Fibroblast of skin of left quadriceps (primary cell): Measurements from ENCODE around the gene ARHGAP28.

Experiments
- DNase-seq, 2 experiments: peaks; one replicate each; pipeline ENCODE4 v3.0.0-alpha.2; 2013; ENCODE audit warnings: low read depth in 2 of 2

The ARHGAP28 gene

DNA sequence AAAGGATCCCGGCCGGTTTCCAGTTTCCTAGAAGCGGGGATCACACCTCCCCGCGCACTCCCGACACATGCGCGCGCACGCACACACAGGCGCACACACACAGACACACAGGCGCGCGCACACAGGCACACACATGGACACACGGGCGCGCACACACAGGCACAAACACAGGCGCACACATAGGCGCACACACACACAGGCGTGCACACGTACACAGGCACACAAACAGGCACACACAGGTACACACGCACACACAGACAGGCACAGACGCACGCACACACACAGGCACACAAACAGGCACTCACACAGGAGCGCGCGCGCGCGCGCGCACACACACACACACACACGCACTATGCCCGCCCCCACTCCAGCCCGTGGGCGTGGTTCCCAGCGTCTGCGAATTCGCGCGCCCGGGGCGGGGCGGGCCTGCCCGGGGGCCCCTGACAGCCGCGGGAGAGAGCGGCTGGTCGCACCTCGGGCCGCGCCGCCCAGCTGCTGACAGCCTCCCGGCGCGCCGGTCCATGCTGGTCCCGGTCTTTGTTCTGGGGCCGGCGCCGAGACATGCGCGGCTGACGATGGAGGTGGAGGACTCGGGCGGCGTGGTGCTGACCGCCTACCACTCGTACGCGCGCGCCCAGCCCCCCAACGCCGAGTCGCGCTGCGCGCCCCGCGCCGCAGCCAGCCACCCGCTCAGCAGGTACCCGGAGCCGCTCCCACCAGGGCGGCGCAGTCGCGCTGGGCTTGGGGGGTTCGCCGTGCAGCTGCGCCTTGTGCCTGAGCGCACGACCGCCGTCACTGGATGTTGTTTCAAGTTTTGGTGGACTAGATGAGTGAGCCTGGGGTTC lies at the start of gene ARHGAP28:
Gene ARHGAP28 (plus strand): TSS at position 470 of the 845 bp plus-strand sequence. CDS start 106 bp downstream, at position 576.
- peak; percentile 91 to 93 for DNase-seq

DNA sequence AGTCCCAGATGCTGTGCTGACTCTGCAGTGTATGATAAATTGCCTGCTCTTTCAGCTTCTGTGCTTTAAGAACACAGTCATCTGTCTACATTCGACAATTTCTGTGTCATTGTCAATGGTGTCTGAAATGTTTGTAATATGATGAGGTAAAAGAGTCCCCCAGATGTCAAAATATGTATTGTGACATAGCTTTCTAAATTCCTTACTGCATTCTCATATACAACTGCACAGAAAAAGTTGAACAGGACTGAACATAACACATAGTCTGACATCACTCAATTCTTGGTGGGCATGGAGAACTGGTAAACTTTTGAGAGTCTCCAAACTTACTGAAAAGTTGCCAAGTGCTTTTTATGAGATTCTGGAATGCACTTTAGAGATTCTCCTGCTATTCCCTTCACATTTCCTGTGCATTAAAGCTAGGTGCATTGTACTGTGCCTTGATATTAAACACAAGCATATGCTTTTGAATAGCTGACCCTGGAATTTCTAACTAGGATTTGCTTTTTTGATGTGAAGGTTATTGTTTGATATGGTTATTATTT lies 48.1 kb upstream of the ARHGAP28 start:
- DNase-seq, result no peak

DNA sequence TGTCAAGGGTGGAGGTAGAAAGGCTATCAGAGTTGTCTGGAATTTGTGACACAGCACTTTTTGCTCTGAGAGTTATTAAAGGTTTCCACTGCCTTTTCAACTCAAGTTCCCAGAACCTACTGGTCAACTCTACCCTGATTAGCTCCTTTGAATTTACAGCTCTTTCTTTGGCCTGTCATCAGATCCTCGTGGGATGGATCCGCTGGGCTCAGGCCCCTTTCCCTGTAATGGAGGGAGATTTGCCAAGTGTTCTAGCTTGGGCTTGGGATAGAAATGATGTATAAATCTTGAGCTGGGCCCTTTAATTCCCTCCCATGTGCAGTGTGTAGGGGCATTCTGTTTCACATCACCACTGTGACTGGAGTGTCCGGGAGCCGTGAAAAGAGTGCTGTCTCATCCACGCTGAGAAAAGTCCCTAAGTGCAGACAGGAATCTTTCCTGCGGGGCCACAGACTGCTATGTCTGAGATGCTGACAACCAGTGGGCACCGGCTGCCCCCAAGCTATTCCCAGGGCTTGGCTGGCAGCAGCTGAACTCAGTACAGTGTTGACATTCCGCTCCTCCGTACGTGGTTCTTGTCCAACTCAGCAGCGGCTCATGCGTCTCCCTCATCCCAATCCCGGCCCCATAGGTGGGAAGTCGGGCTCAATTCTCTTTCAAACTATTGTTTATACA lies 46.9 kb upstream of the ARHGAP28 start:
- DNase-seq, result no peak

- DNase-seq, result no peak
Observed at GRCh38 chr18:6683112-6683876, 46.2 kb upstream of the ARHGAP28 start.

GRCh38 chr18:6687676-6688075 lies 41.8 kb upstream of the ARHGAP28 start:
- DNase-seq, result no peak

DNA sequence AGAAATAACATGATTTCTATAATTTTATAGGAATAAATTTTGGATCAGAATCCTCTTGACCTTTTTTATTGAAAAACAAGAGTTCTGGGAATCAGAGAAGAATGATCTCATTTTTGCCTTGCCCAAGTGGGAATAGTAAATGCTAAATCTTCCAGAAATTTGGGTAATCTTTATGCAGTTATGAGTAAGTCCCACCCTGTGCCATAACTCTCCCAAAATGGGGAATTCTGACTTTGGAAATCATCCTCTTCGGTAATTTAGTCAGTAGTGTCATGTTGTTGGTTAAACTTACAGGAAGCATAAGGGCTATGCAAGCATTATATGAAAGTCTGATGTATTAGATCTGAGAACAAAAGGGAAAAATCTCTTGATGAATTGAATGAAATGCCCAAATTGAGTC lies 20.6 kb upstream of the ARHGAP28 start:
- no peak for DNase-seq

GRCh38 chr18:6711467-6711866 lies 18.0 kb upstream of the ARHGAP28 start:
- no peak for DNase-seq

DNA sequence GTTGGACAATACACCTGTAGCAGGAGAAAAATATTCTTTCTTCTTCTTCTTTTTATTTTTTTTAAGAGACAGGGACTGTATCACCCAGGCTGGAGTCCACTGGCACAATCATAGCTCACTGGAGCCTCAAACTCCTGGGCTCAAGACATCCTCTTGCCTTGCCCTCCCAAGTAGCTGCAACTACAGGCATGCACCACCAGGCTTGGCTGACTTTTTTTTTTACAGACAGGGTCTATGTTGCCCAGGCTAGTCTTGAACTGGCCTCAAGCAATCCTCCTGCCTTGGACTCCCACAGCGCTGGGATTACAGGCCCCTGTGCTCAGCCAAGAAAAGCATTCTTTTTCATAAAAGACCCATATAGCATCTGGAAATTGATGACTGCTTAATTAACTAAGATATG lies 17.1 kb upstream of the ARHGAP28 start:
- no peak for DNase-seq

- no peak for DNase-seq
Observed at GRCh38 chr18:6714010-6714409, 15.5 kb upstream of the ARHGAP28 start.

DNA sequence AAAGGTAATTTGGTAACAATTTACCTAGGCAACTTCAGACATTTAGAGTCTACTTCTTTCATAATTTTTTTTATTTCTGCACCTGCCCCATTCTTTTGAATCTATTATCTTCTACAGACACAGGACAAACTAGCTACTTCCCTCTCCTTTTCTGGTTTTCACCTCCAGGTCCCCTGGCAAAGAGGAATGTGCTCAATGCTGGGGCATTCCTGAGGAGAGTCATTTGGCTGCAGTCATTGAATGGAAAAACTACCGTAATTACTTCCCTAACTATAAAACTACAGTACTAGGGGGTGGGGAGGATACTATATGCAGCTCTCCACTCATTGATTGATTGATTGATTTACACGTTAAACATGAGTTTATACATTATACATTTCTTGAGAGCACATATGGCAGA lies 11.2 kb upstream of the ARHGAP28 start:
- DNase-seq, result no peak

- no peak for DNase-seq
Observed at GRCh38 chr18:6719098-6719846, 10.2 kb upstream of the ARHGAP28 start.

- no peak for DNase-seq
Observed at GRCh38 chr18:6719910-6720683, 9.4 kb upstream of the ARHGAP28 start.

DNA sequence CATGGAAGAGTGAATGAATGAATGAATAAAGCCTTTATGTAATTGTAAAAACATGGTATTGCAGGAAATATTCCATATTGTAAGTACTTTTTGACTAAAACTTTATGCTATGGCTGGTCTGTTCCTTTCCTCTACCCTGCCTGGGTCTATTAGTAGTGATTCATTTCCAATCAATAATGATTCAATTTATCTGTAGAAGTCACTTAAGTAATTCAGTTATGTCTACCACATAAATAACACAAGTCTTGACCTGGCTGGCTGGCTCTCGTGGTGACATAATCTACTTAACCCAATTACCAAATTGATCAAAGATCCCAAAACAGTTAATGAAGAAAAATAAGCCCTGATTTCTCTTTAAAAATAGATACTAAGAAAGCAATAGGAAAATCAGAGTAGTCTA lies 7.8 kb upstream of the ARHGAP28 start:
- no peak for DNase-seq

GRCh38 chr18:6722690-6723089 lies 6.8 kb upstream of the ARHGAP28 start:
- DNase-seq, result no peak

- no peak for DNase-seq
Observed at GRCh38 chr18:6724331-6724730, 5.2 kb upstream of the ARHGAP28 start.

DNA sequence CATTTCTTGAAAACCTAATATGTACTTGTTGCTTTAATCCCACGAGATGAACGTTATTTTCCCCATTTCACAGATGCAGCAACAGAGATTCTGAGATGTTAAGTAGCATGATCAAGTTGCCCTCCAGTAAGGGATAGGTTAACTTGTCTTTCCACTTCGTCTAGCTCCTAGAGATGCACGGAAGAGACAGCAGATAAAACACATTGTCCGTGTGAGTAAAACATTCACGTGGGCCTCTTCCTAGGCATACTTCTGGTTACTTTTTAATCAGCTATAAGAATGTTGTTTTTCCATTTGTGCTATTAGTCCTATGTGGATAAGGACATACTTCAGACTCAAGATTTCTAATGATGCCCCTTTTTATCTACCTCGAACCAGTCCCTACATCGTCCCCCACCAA lies 1.2 kb upstream of the ARHGAP28 start:
- no peak for DNase-seq

DNA sequence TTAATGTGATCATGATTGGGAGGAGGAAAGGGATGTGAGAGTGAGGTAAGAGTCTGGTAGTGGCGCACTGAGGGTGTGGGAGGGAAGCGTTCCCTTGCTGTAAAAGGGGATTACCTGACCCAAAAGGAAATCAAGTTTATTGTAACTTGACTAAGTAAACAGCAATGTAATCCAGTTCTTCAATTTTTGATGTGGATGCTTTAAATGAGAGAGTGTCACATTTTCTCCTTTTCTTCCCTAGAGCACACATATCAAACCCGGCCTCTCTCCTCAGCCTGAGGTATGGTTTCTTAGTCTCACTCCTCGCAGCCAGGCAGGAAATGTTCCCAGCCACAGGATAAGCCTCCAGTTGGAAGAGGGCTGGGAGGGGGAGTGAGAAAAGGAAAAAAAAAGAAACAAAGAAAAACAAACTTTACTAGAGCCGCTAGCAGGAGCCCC lies 688 bp upstream of the ARHGAP28 start:
- DNase-seq, result no peak

DNA sequence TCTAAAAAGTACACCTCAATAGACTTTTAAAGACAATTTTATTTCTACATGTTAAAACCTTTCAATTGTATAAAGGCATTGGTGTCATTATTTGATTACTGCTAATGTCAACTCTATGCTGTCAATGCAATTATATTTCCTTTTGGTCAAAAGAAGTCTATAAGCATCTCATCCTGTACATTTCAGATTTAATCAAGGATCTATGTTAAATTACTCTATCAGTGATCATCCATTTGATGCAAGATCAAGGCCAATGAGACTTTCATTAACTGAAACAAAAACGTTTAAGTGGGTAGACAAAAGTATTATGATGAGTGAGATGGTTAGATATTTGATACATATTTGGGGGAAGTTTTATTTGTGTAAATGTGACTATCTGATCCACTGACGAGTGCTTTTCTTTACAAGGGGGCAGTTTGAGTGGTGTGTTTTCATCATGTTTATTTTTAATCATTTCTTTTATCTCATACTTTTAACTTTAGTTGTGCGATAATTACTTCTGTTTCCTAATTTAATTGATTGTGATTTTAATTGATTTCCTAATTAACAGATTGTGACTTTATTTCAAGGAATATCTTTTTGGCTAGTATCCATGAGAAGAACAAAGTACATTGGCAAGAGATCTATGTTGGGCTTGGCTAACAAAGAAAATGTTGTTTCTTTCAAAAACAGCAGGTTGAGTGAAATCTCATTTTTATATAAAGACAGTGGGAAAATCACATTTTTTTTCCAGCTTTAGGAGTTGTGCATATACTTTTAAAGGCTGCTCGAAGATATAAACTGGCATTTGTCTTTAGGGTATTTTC lies 1.1 kb downstream of the ARHGAP28 start:
- DNase-seq, result no peak

- DNase-seq, result peak; percentile 84 to 87
Observed at GRCh38 chr18:6731222-6731596, 1.7 kb downstream of the ARHGAP28 start.

- no peak for DNase-seq
Observed at GRCh38 chr18:6732952-6733351, 3.4 kb downstream of the ARHGAP28 start.
